Neuronal stem cell (in vitro differentiated cells): ENCODE measurements around the gene VAC14.

Source experiments
- DNase-seq: peaks from one replicate; pipeline ENCODE4 v3.0.0-alpha.2; 2013; ENCODE audit warnings: low spot score
- H2AFZ ChIP-seq: one replicate; pipeline ENCODE4 v1.6.1; 2013; ENCODE audit warnings: mild to moderate bottlenecking, low read length, inconsistent platforms
- H2AK5ac ChIP-seq: 2 replicates; pipeline ENCODE4 v1.6.1; 2013; ENCODE audit warnings: low read depth, mild to moderate bottlenecking, inconsistent platforms, low read length, moderate library complexity, mixed read lengths
- H2BK120ac ChIP-seq: 2 replicates; pipeline ENCODE4 v1.6.1; 2013; ENCODE audit warnings: low read depth, mild to moderate bottlenecking, inconsistent platforms, low read length, moderate library complexity, mixed read lengths
- H2BK12ac ChIP-seq: one replicate; pipeline ENCODE4 v1.6.1; 2013; ENCODE audit warnings: low read length, inconsistent platforms
- H2BK15ac ChIP-seq: 2 replicates; pipeline ENCODE4 v1.6.1; 2013; ENCODE audit warnings: mild to moderate bottlenecking, low read length, inconsistent platforms, mixed read lengths
- H2BK5ac ChIP-seq: one replicate; pipeline ENCODE4 v1.6.1; 2013; ENCODE audit warnings: inconsistent platforms, mild to moderate bottlenecking, low read length, moderate library complexity
- H3K14ac ChIP-seq: one replicate; pipeline ENCODE4 v1.6.1; 2013; ENCODE audit warnings: low read length, inconsistent platforms
- H3K18ac ChIP-seq: 2 replicates; pipeline ENCODE4 v1.6.1; 2013; ENCODE audit warnings: low read length, inconsistent platforms
- H3K23ac ChIP-seq: 2 replicates; pipeline ENCODE4 v1.6.1; 2013; ENCODE audit warnings: low read depth, mild to moderate bottlenecking, mixed read lengths, low read length, inconsistent platforms; ENCODE audit not compliant: poor library complexity
- H3K27ac ChIP-seq: replicated peaks from 3 replicates; pipeline ENCODE4 v1.5.1; 2013; ENCODE audit warnings: low read length, inconsistent platforms
- H3K27me3 ChIP-seq, 3 experiments: 2 replicates each; pipeline ENCODE4 v1.6.1; 2013; ENCODE audit warnings: low read length in 3 of 3, mild to moderate bottlenecking in 2 of 3, inconsistent platforms in 1 of 3, low read depth in 1 of 3, mixed read lengths in 1 of 3, moderate library complexity in 1 of 3; ENCODE audit not compliant: control insufficient read depth in 3 of 3, insufficient read depth in 3 of 3
- H3K36me3 ChIP-seq, 2 donors: replicated peaks in 1 of 2; 2 replicates each; pipeline ENCODE4 v1.6.1; 2013; ENCODE audit warnings: low read length in 2 of 2; ENCODE audit not compliant: control insufficient read depth in 2 of 2, insufficient read depth in 2 of 2
- H3K4ac ChIP-seq: 2 replicates; pipeline ENCODE4 v1.6.1; 2013; ENCODE audit warnings: inconsistent platforms, mild to moderate bottlenecking, low read length, moderate library complexity
- H3K4me1 ChIP-seq, 2 donors: 1 replicate in 1 of 2; 2 replicates in 1 of 2; pipeline ENCODE4 v1.6.1; 2013; ENCODE audit warnings: low read length in 2 of 2, low read depth in 1 of 2; ENCODE audit not compliant: control insufficient read depth in 2 of 2, insufficient read depth in 1 of 2
- H3K4me2 ChIP-seq: one replicate; pipeline ENCODE4 v1.6.1; 2013; ENCODE audit warnings: mild to moderate bottlenecking, low read length, inconsistent platforms; ENCODE audit not compliant: insufficient read depth, poor library complexity, severe bottlenecking
- H3K4me3 ChIP-seq, 2 donors: 2 replicates each; pipeline ENCODE4 v1.5.1; 2013; ENCODE audit warnings: low read length in 2 of 2, mild to moderate bottlenecking in 2 of 2, inconsistent platforms in 1 of 2, moderate library complexity in 1 of 2
- H3K79me1 ChIP-seq: one replicate; pipeline ENCODE4 v1.6.1; 2013; ENCODE audit warnings: low read depth, mild to moderate bottlenecking, inconsistent platforms, low read length, moderate library complexity
- H3K9ac ChIP-seq: one replicate; pipeline ENCODE4 v1.6.1; 2013; ENCODE audit warnings: mild to moderate bottlenecking, low read depth, low read length, inconsistent platforms; ENCODE audit not compliant: poor library complexity
- H3K9me3 ChIP-seq, 2 donors: replicated peaks in 1 of 2; 2 replicates each; pipeline versions ENCODE3 to v1.6.1; 2013; ENCODE audit warnings: low read length in 2 of 2, mild to moderate bottlenecking in 2 of 2, inconsistent platforms in 1 of 2, low read depth in 1 of 2, mixed read lengths in 1 of 2, moderate library complexity in 1 of 2; ENCODE audit not compliant: control insufficient read depth in 2 of 2, insufficient read depth in 1 of 2
- H4K8ac ChIP-seq: one replicate; pipeline ENCODE4 v1.6.1; 2013; ENCODE audit warnings: low read depth, mild to moderate bottlenecking, inconsistent platforms, low read length, moderate library complexity
- H4K91ac ChIP-seq: one replicate; pipeline ENCODE4 v1.6.1; 2013; ENCODE audit warnings: low read length, low read depth, mild to moderate bottlenecking, inconsistent platforms; ENCODE audit not compliant: poor library complexity
- WGBS, 2 donors: extraction: QIAGEN DNeasy Blood & Tissue Kit; methylation state at CpG; one replicate each; pipeline ENCODE4 v1.1.7; 2013; ENCODE audit warnings: missing lambda C conversion rate in 2 of 2, mixed read lengths in 1 of 2; ENCODE audit not compliant: insufficient read length in 2 of 2, insufficient replicate concordance in 1 of 2; ENCODE audit errors: extremely low coverage in 2 of 2; 5-methylcytosine and 5-hydroxymethylcytosine counted together

Gene VAC14

GRCh38 chr16:70650216-70650615, 150.7 kb downstream of the VAC14 start:
- H2BK5ac ChIP-seq = no peak overlapping the region
- no peaks in the 10 kb centered on the region for H3K27me3 ChIP-seq
- no peak overlapping the region for H4K8ac ChIP-seq
- no peaks in the 10 kb centered on the region for H3K79me1 ChIP-seq
- peaks cover 2 to 11% of the 10 kb centered on the region in 2 donors for H3K9me3 ChIP-seq
- no peak for DNase-seq
- H3K36me3 ChIP-seq = no peaks in the 10 kb centered on the region
- H3K27ac ChIP-seq = no peak overlapping the region
- no CpG with 5 or more reads among the region's 4 CpGs for WGBS, 2 donors
- H2AFZ ChIP-seq = no peak overlapping the region
- no peak overlapping the region for H2BK15ac ChIP-seq
- H3K4ac ChIP-seq = no peak overlapping the region
- no peak overlapping the region for H2BK12ac ChIP-seq
- H3K18ac ChIP-seq = peak overlapping the region; percentile 42
- H3K4me3 ChIP-seq = no peak overlapping the region
- no peak overlapping the region for H3K9ac ChIP-seq
- peak overlapping the region; percentile 79 for H3K14ac ChIP-seq
- H3K4me1 ChIP-seq = peaks cover 6 to 9% of the 10 kb centered on the region in 2 donors
- H3K23ac ChIP-seq = peak overlapping the region; percentile 17
- no peak overlapping the region for H4K91ac ChIP-seq
- H2BK120ac ChIP-seq = no peak overlapping the region
- H2AK5ac ChIP-seq = no peak overlapping the region
- no peak overlapping the region for H3K4me2 ChIP-seq

GRCh38 chr16:70649300-70649699, 151.7 kb downstream of the VAC14 start:
- Histone ChIP-seq H3K4me1 (peaks cover 6 to 9% of the 10 kb centered on the region in 2 donors), H2BK15ac (no peak overlapping the region), H3K14ac (no peak overlapping the region), H4K91ac (no peak overlapping the region), H3K36me3 (no peaks in the 10 kb centered on the region), H3K23ac (no peak overlapping the region), H3K79me1 (no peaks in the 10 kb centered on the region), H2BK120ac (no peak overlapping the region), H3K9me3 (peaks cover 2 to 11% of the 10 kb centered on the region in 2 donors), H3K4ac (no peak overlapping the region), H3K4me3 (no peak overlapping the region), H3K4me2 (no peak overlapping the region), H3K18ac (no peak overlapping the region), H2AFZ (no peak overlapping the region), H4K8ac (no peak overlapping the region), H3K27me3 (no peaks in the 10 kb centered on the region), H2AK5ac (no peak overlapping the region), H3K9ac (no peak overlapping the region), H2BK5ac (no peak overlapping the region), H2BK12ac (no peak overlapping the region), H3K27ac (no peak overlapping the region)
- no peak for DNase-seq
- whole genome bisulfite sequencing, 2 donors = no CpG with 5 or more reads among the region's 7 CpGs

- no peaks in the 10 kb centered on the region for H3K27me3 ChIP-seq
- H3K9ac ChIP-seq = no peak overlapping the region
- H2BK12ac ChIP-seq = no peak overlapping the region
- H3K23ac ChIP-seq = no peak overlapping the region
- no CpG with 5 or more reads among the region's 6 CpGs for WGBS, 2 donors
- no peak overlapping the region for H2AFZ ChIP-seq
- no peak overlapping the region for H2BK120ac ChIP-seq
- no peak overlapping the region for H4K91ac ChIP-seq
- no peak overlapping the region for H4K8ac ChIP-seq
- no peaks in the 10 kb centered on the region for H3K79me1 ChIP-seq
- H2AK5ac ChIP-seq = no peak overlapping the region
- peaks cover 2 to 11% of the 10 kb centered on the region in 2 donors for H3K9me3 ChIP-seq
- H3K4ac ChIP-seq = no peak overlapping the region
- H3K4me1 ChIP-seq = peaks cover 6 to 9% of the 10 kb centered on the region in 2 donors
- no peak overlapping the region for H2BK5ac ChIP-seq
- H3K36me3 ChIP-seq = no peaks in the 10 kb centered on the region
- no peak overlapping the region for H3K27ac ChIP-seq
- no peak overlapping the region for H2BK15ac ChIP-seq
- H3K4me3 ChIP-seq = no peak overlapping the region
- H3K4me2 ChIP-seq = no peak overlapping the region
- DNase-seq = no peak
- H3K18ac ChIP-seq = no peak overlapping the region
- no peak overlapping the region for H3K14ac ChIP-seq
Measured at GRCh38 chr16:70648606-70649005, 152.4 kb downstream of the VAC14 start.

- H2AFZ ChIP-seq = no peak overlapping the region
- H2BK12ac ChIP-seq = no peak overlapping the region
- H3K14ac ChIP-seq = no peak overlapping the region
- peak overlapping the region; percentile 23 for H4K8ac ChIP-seq
- no peak overlapping the region for H2BK5ac ChIP-seq
- no peak overlapping the region for H3K27ac ChIP-seq
- WGBS, 2 donors = no CpG with 5 or more reads among the region's 15 CpGs
- H3K27me3 ChIP-seq = no peaks in the 10 kb centered on the region
- H3K4ac ChIP-seq = no peak overlapping the region
- H3K4me2 ChIP-seq = no peak overlapping the region
- peak overlapping the region; percentile 8 for H3K18ac ChIP-seq
- no peaks in the 10 kb centered on the region for H3K36me3 ChIP-seq
- H2BK15ac ChIP-seq = no peak overlapping the region
- no peak overlapping the region for H3K9ac ChIP-seq
- H4K91ac ChIP-seq = no peak overlapping the region
- DNase-seq = no peak
- no peaks in the 10 kb centered on the region for H3K79me1 ChIP-seq
- H3K4me1 ChIP-seq = peaks cover 6 to 9% of the 10 kb centered on the region in 2 donors
- H2BK120ac ChIP-seq = no peak overlapping the region
- no peak overlapping the region for H3K4me3 ChIP-seq
- H2AK5ac ChIP-seq = peak overlapping the region; percentile 2
- H3K9me3 ChIP-seq = peaks cover 2 to 11% of the 10 kb centered on the region in 2 donors
- no peak overlapping the region for H3K23ac ChIP-seq
Measured at GRCh38 chr16:70647441-70648359, 153.3 kb downstream of the VAC14 start.
